RKO (cell line): Measurements from ENCODE around the gene IPO4.

Experiments
- DNase-seq: peaks from one replicate; pipeline ENCODE4 v3.0.0-alpha.2; 2016; ENCODE audit warnings: low spot score

IPO4 gene

DNA sequence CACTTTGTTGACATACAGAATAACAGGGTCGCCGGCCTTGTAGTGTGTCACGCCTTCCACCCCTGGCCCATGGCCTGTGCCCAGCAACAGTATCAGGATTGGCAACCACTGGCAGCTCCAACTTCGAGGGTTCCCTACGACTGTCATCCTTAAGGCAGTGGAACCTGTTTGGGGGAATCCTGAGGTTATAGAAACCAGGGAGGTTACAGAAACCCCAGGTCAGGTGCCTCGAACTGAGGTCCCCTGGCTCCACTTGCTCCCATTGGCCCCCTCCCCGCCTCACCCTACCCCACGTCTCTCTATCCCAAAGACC is 6.2 kb upstream of the IPO4 start:
- DNase-seq: no peak

GRCh38 chr14:24194186-24194872 is 5.7 kb upstream of the IPO4 start:
- DNase-seq: no peak

DNA sequence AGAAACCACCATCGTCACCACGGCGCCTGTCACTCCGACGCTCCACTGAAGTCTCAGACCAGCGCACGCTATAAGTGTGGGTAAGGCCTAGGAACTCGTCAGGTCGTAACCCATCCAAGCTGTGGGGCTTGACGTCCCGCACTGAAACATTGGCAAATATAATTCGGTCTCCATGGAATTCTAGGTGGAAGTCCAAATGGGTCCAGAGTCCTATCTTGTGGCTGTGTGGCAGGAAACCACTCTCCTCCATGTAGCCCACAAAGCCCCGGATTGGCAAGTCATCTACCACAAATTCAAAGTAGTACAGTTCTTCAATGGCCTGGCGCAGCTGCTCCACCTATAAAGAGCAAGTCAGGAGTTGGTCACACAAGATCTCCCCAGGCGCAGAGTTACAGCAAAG is 4.3 kb upstream of the IPO4 start:
- no peak for DNase-seq

DNA sequence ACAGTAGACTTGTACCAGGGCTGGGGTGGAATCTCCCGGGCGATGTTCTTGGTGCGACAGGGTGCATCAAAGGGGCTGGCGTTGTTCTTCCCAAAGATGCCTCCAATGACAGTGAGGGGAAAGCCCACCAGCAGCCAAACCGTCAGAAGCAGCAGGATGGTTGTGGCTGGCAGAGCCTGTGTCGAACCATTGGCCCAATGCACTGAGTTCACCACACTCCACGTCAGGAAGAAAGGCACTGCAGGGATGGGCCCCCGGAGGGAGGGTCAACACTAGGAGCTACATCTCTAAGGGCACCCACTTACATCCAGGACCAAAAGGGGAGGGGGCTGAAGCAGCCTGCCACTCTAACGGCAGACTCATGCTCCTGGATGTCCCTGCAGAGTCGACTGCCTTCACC is 1.8 kb upstream of the IPO4 start:
- DNase-seq: no peak

GRCh38 chr14:24189460-24189859 is 844 bp upstream of the IPO4 start:
- DNase-seq: no peak

DNA sequence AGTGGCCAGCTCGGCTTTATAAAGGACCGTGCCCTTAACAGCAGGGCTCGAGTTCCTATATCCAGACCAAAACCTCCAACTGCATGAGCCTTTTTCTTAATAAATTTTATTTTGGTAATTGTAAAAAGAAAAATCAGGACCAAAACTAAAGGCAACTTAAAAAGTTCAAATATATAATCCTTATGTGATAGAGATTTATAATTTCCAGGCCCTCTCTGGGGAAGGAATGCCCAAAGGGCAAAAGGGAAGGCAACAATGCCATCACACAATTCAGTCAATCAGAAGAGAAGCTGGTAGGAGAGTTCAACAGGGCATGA is 401 bp upstream of the IPO4 start:
- no peak for DNase-seq

- no peak for DNase-seq
These were observed 1.1 kb downstream of the IPO4 start for GRCh38 chr14:24187539-24187915.

GRCh38 chr14:24186831-24187538 is 1.6 kb downstream of the IPO4 start:
- DNase-seq: no peak

- DNase-seq: no peak
These were observed 2.9 kb downstream of the IPO4 start for GRCh38 chr14:24185741-24186140.

- DNase-seq: no peak
These were observed 3.6 kb downstream of the IPO4 start for GRCh38 chr14:24185026-24185425.

- no peak for DNase-seq
These were observed 4.3 kb downstream of the IPO4 start for GRCh38 chr14:24184104-24184970.

- DNase-seq: no peak
These were observed 5.6 kb downstream of the IPO4 start for GRCh38 chr14:24183014-24183481.

- no peak for DNase-seq
These were observed 6.3 kb downstream of the IPO4 start for GRCh38 chr14:24182110-24182882.

DNA sequence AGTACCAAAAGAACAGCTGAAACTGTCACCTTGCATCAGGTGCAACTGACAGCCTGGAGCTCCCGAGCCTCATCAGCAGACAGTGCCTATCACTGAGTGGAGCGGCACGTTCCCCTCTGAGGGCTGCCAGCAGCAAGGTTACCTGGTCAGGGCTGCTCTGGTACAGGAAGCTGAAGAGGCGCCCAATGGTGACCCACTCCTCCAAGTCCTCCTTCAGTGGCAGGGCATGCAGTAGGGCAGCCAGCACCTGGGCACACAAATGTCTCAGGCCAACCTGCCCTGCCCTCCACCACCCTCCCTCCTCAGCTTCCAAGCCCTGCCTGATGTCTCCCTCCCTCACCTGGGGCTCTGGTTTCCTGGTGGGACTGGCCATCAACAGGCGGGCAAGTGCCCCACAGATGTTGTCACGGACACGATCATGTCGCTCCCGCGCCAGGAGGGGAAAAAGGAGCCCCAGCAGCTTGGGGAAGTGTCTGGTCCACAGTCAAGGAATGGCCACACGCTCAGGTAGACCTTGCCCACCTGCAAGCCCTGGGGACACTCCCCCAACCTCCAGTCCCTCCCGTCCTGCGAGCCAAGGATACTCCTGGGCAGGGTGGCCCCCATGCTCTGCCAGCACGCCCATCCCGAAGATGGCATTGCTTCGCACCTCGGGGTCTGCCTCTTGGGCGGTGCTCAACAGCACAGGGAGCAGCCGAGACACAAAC is 7.1 kb downstream of the IPO4 start:
- DNase-seq: no peak

- DNase-seq: peak; percentile 42
These were observed 8.4 kb downstream of the IPO4 start for GRCh38 chr14:24179961-24180796.

GRCh38 chr14:24179294-24179960 is 9.2 kb downstream of the IPO4 start:
- no peak for DNase-seq

- DNase-seq: no peak
These were observed 10.0 kb downstream of the IPO4 start for GRCh38 chr14:24178399-24179178.

- DNase-seq: no peak
These were observed 10.7 kb downstream of the IPO4 start for GRCh38 chr14:24177891-24178290.

GRCh38 chr14:24177041-24177825 is 11.4 kb downstream of the IPO4 start:
- DNase-seq: no peak
